ENCODE data around the gene CBX3.
"Not testable (repeated sequence)": the region's sequence is repeated elsewhere in the genome, so short reads cannot be mapped to it uniquely, and the experiment has no call there.

CBX3 gene

GRCh38 chr7:26171601-26172000, 29.9 kb upstream of the CBX3 start:
- no peak for DNase-seq

GRCh38 chr7:26172048-26172447, 29.5 kb upstream of the CBX3 start:
- DNase-seq = no peak

GRCh38 chr7:26175903-26176302, 25.6 kb upstream of the CBX3 start:
- DNase-seq = not testable (repeated sequence)

DNA sequence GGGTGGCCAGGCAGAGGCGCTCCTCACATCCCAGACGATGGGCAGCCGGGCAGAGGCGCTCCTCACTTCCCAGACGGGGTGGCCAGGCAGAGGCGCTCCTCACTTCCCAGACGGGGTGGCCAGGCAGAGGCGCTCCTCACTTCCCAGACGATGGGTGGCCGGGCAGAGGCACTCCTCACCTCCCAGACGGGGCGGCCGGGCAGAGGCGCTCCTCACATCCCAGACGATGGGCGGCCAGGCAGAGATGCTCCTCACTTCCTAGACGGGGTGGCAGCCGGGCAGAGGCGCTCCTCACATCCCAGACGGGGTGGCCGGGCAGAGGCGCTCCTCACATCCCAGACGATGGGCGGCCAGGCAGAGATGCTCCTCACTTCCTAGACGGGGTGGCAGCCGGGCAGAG, 24.8 kb upstream of the CBX3 start:
- DNase-seq = not testable (repeated sequence)

DNA sequence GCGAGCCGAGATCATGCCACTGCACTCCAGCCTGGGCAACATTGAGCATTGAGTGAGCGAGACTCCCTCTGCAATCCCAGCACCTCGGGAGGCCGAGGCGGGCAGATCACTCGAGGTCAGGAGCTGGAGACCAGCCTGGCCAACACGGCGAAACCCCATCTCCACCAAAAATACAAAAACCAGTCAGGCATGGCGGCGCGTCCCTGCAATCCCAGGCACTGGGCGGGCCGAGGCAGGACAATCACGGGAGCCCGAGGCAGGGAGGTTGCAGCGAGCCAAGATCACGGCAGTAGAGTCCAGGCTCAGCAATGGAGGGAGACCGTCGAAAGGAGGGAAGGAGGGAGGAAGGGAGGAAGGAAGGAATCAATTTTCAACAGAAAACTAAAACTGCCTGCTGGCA, 24.3 kb upstream of the CBX3 start:
- not testable (repeated sequence) for DNase-seq

- DNase-seq = no peak
Measured at GRCh38 chr7:26178272-26178960, 23.1 kb upstream of the CBX3 start.

GRCh38 chr7:26179422-26179821, 22.1 kb upstream of the CBX3 start:
- no peak for DNase-seq

GRCh38 chr7:26179826-26180497, 21.6 kb upstream of the CBX3 start:
- no peak for DNase-seq

GRCh38 chr7:26180792-26181198, 20.8 kb upstream of the CBX3 start:
- DNase-seq = no peak

GRCh38 chr7:26181474-26182227, 19.9 kb upstream of the CBX3 start:
- DNase-seq = no peak

- DNase-seq = no peak
Measured at GRCh38 chr7:26182283-26182682, 19.3 kb upstream of the CBX3 start.

GRCh38 chr7:26182706-26183105, 18.8 kb upstream of the CBX3 start:
- DNase-seq = no peak

DNA sequence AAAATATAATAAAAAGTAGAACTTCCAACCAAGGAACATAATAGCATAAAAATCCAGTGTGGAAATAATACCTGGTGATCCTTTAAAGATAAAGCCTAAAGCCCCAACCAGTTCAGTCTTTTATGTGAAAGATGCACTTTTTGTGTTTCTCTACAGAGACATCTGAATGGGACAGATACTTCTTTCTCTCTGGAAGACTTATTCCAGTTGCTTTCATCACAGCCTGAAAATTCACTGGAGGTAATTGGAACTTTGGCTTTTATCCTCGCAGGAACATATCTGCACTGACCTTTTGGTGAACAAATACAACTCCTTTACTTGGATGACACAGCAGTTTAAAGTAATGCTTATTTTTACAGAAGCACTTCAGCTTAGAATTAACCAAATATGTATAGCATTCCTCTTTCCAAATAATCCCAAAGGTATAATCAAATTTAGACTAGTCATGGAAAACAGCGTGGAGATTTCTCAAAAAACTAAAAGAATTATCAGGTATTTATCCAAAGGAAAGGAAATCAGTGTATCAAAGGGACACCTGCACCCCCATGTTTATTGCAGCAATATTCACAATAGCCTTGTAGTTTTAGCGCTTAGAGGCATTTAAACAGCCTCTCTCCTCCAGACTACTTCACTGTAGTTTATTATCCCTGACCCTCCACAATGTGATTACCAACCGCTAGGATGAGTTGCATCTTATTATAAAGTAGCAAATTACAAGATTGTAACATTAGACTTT, 17.8 kb upstream of the CBX3 start:
- DNase-seq = peak; percentile 66

GRCh38 chr7:26184281-26185101, 17.1 kb upstream of the CBX3 start:
- DNase-seq = not testable (repeated sequence)

DNA sequence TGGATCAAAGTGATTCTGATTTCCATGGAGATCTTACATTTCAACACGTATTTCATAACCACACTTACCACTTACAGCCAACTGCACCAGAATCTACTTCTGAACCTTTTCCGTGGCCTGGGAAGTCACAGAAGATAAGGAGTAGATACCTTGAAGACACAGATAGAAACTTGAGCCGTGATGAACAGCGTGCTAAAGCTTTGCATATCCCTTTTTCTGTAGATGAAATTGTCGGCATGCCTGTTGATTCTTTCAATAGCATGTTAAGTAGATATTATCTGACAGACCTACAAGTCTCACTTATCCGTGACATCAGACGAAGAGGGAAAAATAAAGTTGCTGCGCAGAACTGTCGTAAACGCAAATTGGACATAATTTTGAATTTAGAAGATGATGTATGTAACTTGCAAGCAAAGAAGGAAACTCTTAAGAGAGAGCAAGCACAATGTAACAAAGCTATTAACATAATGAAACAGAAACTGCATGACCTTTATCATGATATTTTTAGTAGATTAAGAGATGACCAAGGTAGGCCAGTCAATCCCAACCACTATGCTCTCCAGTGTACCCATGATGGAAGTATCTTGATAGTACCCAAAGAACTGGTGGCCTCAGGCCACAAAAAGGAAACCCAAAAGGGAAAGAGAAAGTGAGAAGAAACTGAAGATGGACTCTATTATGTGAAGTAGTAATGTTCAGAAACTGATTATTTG, 16.3 kb upstream of the CBX3 start:
- no peak for DNase-seq

- no peak for DNase-seq
Measured at GRCh38 chr7:26185844-26186180, 15.7 kb upstream of the CBX3 start.

GRCh38 chr7:26186364-26187311, 14.9 kb upstream of the CBX3 start:
- no peak for DNase-seq

- no peak for DNase-seq
Measured at GRCh38 chr7:26187380-26188205, 14.0 kb upstream of the CBX3 start.

- DNase-seq = no peak
Measured at GRCh38 chr7:26188206-26188956, 13.2 kb upstream of the CBX3 start.

Measured in NCI-H1092 treated with DMSO at 0.1 percent for 48 hours (cell line).